Right lobe of liver (tissue), 6 donors: ENCODE data around the gene ALCAM. TPM values are rescaled to one million over a fixed set of nuclear protein-coding genes. Genes with fewer than 3 reads are reported as not detected.
"Not testable (repeated sequence)": the region's sequence is repeated elsewhere in the genome, so short reads cannot be mapped to it uniquely, and the experiment has no call there.

Experiments used
- ATAC-seq, 4 donors: fragments of 200-7000 bp; cut with Tn5 transposase; one replicate each; pipeline ENCODE4 v1.9.1; 2020; ENCODE audit warnings: mild to moderate bottlenecking in 4 of 4, moderate library complexity in 4 of 4
- DNase-seq, 3 donors: peaks; one replicate each; pipeline ENCODE4 v3.0.0-alpha.2; 2020
- H3K27ac ChIP-seq, 3 donors: fragments of 200-600 bp; one replicate each; pipeline ENCODE4 v1.8.0; 2022
- H3K27me3 ChIP-seq, 2 donors: fragments of 200-600 bp; one replicate each; pipeline ENCODE4 v1.8.0; 2022
- H3K36me3 ChIP-seq, 4 donors: fragments of 200-600 bp; sonication (generic) in 1 of 4; one replicate each; pipeline versions ENCODE4 v1.5.1 to v1.8.0; 2017 to 2022; ENCODE audit warnings: control low read depth in 1 of 4
- H3K4me1 ChIP-seq, 4 donors: fragments of 200-600 bp; sonication (generic) in 1 of 4; one replicate each; pipeline versions ENCODE4 v1.5.1 to v1.8.0; 2017 to 2022; ENCODE audit warnings: control low read depth in 1 of 4
- H3K4me3 ChIP-seq, 3 donors: fragments of 200-600 bp; one replicate each; pipeline ENCODE4 v1.8.0; 2022
- H3K9me3 ChIP-seq, 4 donors: fragments of 200-600 bp; sonication (generic) in 1 of 4; one replicate each; pipeline versions ENCODE4 v1.5.1 to v1.8.0; 2017 to 2022; ENCODE audit warnings: control low read depth in 1 of 4
- POLR2A ChIP-seq: fragments of 450-650 bp; IDR thresholded peaks from one replicate; pipeline ENCODE4 v1.6.1; 2017; ENCODE audit warnings: antibody characterized with exemption, mild to moderate bottlenecking
- WGBS: methylation state at CpG from one replicate; pipeline ENCODE4 v1.1.6; 2018; ENCODE audit warnings: low coverage, low lambda C conversion rate; ENCODE audit not compliant: insufficient coverage; ENCODE audit errors: missing lambda C conversion rate; 5-methylcytosine and 5-hydroxymethylcytosine counted together
- intact Hi-C, 2 donors: fragments of 100-400 bp; cut with DNase I; formaldehyde crosslinking; loops; one replicate each; pipeline versions ENCODE4 v1.11.2 to v1.14.1; 2022
- total RNA-seq, 6 experiments: library from RNA; depleted of rRNA in 2 of 6; stranded (reverse); fragments of >200 nt in 2 of 6; fragmentation: NEBNext Ultra II Directional in 3 of 6; extraction: Animal tissue kit (Norgen Biotek cat#: 25700) in 3 of 6; gene quantifications; one replicate each; pipeline versions ENCODE4 v1.1.0 to v1.2.4, GENCODE V29; 2016 to 2023
- TF ChIP-seq, protein P1 (sequence below), 4 donors: fragments of 200-600 bp in 3 of 4; fragments of 450-650 bp in 1 of 4; IDR thresholded peaks; one replicate each; pipeline versions ENCODE4 v1.5.1 to v1.8.0; 2016 to 2022; ENCODE audit warnings: antibody characterized with exemption in 4 of 4, mild to moderate bottlenecking in 2 of 4
- donor health status: DM: no; HTN: yes; CAD: no.
- donor health status: DM: no; HTN: no; CAD: no.
- donor health status: DM: no; HTN: no; CAD: no.
- donor health status: DM: no; HTN: yes; CAD: no.
- donor health status: DM: no; HTN: yes; CAD: no.

ALCAM gene
- total RNA-seq, 6 experiments from 2014 or later, result 21.9 to 43.4 (median 34.5) TPM

DNA sequence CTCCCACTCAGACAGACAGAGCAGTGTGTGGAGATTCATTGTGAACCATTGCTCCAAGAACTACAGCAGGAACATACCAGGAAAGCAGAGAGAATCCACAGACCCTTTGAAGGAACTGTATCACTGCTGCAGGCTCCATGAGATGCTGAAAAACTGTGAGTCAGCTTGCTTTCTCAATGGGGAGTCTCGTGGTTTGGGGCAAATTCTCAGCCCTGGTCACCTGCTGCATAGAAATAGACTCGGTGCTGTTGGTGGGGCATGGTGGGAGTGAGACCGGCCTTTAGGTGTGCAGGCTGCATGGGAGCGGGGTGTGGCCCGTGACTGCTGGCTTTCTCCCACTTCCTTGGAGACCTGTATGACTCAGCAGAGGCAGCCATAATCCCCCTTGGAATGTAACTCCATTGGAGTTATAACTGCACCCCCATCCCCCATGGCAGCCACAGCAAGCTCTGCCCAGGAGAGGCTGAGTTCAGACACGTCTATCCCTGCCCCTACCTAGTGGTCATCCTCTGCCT is 35.6 kb downstream of the ALCAM start:
- Histone ChIP-seq H3K9me3 (no peaks in the 10 kb centered on the region), H3K4me3 (no peak overlapping the region), H3K27ac (no peak overlapping the region), H3K27me3 (no peaks in the 10 kb centered on the region), H3K36me3 (peaks cover 0 to 2% (median 0%) of the 10 kb centered on the region in 4 donors), H3K4me1 (peaks cover 0 to 13% (median 0%) of the 10 kb centered on the region in 4 donors)
- ATAC-seq (no peak), DNase-seq (no peak)
- TF ChIP-seq, protein P1, sequence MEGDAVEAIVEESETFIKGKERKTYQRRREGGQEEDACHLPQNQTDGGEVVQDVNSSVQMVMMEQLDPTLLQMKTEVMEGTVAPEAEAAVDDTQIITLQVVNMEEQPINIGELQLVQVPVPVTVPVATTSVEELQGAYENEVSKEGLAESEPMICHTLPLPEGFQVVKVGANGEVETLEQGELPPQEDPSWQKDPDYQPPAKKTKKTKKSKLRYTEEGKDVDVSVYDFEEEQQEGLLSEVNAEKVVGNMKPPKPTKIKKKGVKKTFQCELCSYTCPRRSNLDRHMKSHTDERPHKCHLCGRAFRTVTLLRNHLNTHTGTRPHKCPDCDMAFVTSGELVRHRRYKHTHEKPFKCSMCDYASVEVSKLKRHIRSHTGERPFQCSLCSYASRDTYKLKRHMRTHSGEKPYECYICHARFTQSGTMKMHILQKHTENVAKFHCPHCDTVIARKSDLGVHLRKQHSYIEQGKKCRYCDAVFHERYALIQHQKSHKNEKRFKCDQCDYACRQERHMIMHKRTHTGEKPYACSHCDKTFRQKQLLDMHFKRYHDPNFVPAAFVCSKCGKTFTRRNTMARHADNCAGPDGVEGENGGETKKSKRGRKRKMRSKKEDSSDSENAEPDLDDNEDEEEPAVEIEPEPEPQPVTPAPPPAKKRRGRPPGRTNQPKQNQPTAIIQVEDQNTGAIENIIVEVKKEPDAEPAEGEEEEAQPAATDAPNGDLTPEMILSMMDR (IDR thresholded peaks at IDR 0.05), result no peak
- TF ChIP-seq POLR2A, result no peak
- intact Hi-C loops, result no loop called here
- WGBS, result 100% methylated on average over 3 of the region's 6 CpGs

DNA sequence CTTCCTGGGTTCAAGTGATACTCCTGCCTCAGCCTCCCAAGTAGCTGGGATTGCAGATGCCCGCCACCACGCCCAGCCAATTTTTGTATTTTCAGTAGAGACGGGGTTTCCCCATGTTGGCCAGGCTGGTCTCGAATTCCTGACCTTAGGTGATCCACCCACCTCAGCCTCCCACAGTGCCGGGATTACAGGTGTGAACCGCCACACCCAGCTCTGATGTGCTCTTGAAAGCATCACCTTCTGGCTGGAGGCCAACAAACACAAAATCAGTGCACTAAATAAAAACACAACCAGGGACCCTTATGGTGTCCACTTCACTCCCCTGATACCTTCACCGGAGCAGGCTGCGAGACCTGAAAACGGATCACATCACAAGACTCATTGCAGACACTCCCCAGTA is 36.3 kb downstream of the ALCAM start:
- H3K36me3 ChIP-seq, intact Hi-C loops, H3K27ac ChIP-seq, ATAC-seq, H3K9me3 ChIP-seq, H3K27me3 ChIP-seq, H3K4me3 ChIP-seq: not testable (repeated sequence)
- WGBS, result 75% methylated on average over 4 of the region's 9 CpGs
- DNase-seq, result peak in 2 of 3 donors; percentile 27 to 41
- peaks cover 0 to 13% (median 0%) of the 10 kb centered on the region in 4 donors for H3K4me1 ChIP-seq

DNA sequence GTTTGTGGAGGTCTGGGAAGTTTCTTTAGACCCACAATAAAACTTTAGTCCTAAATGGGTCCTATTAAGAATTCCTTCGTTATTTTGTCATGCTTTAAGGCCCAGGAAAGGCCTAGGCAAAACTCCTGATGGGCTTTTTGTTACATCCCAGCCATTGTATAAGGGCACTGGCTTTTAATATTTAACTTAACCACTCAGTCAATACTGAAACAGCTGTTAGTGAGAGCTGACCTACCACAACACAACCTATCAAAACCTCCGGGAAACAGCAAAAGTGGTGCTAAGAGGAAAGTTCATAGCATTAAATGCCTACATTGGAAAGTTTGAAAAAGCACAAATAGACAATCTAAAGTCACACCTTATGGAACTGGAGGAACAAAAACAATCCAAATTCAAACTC is 39.6 kb downstream of the ALCAM start:
- TF ChIP-seq POLR2A, result no peak
- TF ChIP-seq, protein P1 (IDR thresholded peaks at IDR 0.05), result no peak
- DNase-seq (no peak), ATAC-seq (no peak)
- no peak overlapping the region for H3K27ac ChIP-seq
- no peaks in the 10 kb centered on the region for H3K27me3 ChIP-seq
- intact Hi-C loops, result no loop called here
- H3K4me1 ChIP-seq, result no peaks in the 10 kb centered on the region
- no peak overlapping the region for H3K4me3 ChIP-seq
- 52% methylated on average over 2 of the region's 2 CpGs for WGBS
- H3K9me3 ChIP-seq, result no peaks in the 10 kb centered on the region
- H3K36me3 ChIP-seq, result peaks cover 0 to 2% (median 0%) of the 10 kb centered on the region in 4 donors

DNA sequence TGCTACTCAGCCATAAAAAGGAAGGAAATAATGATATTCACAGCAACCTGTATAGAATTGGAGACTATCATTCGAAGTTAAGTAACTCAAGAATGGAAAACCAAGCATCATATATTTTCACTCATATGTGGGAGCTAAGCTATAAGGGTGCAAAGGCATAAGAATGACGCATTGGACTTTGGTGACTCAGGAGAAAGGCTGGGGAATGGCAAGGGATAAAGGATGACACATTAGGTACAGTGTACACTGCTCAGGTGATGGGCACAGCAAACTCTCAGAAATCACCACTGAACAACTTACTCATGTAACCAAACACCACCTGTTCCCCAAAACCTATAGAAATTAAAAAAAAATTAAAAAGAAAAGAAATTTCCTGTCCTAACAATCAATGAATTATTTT is 42.7 kb downstream of the ALCAM start:
- DNase-seq (no peak), ATAC-seq (peak in 1 of 4 donors; percentile 28)
- H3K27ac ChIP-seq, result no peak overlapping the region
- TF ChIP-seq, protein P1 (IDR thresholded peaks at IDR 0.05), result no peak
- TF ChIP-seq POLR2A, result no peak
- H3K4me1 ChIP-seq, result no peaks in the 10 kb centered on the region
- H3K4me3 ChIP-seq, result no peak overlapping the region
- H3K9me3 ChIP-seq, result no peaks in the 10 kb centered on the region
- WGBS, result 76% methylated on average over 2 of the region's 2 CpGs
- H3K27me3 ChIP-seq, result no peaks in the 10 kb centered on the region
- intact Hi-C loops, result no loop called here
- H3K36me3 ChIP-seq, result no peaks in the 10 kb centered on the region

DNA sequence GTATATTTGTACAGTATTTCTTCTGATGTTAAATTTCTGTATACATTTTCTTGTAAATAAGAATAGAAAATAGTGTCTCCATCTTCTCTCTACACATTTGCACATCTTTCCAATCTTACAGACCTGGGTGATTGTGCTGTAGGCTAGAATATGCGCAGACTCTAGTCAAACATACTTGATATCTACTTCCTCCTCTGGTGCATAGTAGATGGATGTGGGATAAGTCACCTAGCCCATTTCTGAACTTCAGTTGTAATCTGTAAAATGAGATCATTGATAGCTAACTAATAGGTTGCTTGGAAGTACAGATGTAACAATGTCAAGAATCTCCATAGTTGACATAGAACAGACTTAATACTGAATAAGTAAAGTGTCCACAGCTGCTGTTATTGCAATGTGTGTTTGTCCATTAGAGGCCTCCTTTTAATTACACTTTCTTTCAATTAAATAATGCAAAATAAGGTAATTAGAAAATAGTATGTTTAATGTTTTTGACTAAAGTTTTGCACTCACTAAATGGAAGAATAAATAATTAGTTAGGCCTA is 46.7 kb downstream of the ALCAM start:
- no peak overlapping the region for H3K27ac ChIP-seq
- H3K9me3 ChIP-seq, result no peaks in the 10 kb centered on the region
- no peaks in the 10 kb centered on the region for H3K4me1 ChIP-seq
- DNase-seq, result no peak
- no peak overlapping the region for H3K4me3 ChIP-seq
- TF ChIP-seq POLR2A, result no peak
- TF ChIP-seq, protein P1 (IDR thresholded peaks at IDR 0.05), result no peak
- 92% methylated on average over 1 of the region's 1 CpG for WGBS
- no peaks in the 10 kb centered on the region for H3K36me3 ChIP-seq
- no peaks in the 10 kb centered on the region for H3K27me3 ChIP-seq
- ATAC-seq, result no peak
- intact Hi-C loops, result no loop called here
